ENCODE measurements around the gene INPP5B. TPM values are rescaled to one million over a fixed set of nuclear protein-coding genes. Genes with fewer than 3 reads are reported as not detected.

INPP5B gene
- total and polyA plus RNA-seq, 2 donors from 2014 or later, result 8.4 to 32.9 TPM

- H3K4me1 ChIP-seq (ENCODE audit: control insufficient read depth in 2 of 3, insufficient read depth in 2 of 3, low read depth in 1 of 3, low read length in 3 of 3), result peaks cover 0 to 11% (median 10%) of the 10 kb centered on the region in 3 donors
- FAIRE-seq (no peak), DNase-seq (no peak)
- intact Hi-C loops (cut with DNase I), result no loop called here
- no peaks in the 10 kb centered on the region for H3K27me3 ChIP-seq (ENCODE audit: control insufficient read depth, insufficient read depth, low read length)
- H3K9me3 ChIP-seq (ENCODE audit: control insufficient read depth in 2 of 3, insufficient read depth in 1 of 3, low read length in 3 of 3), result no peaks in the 10 kb centered on the region
- no peak overlapping the region for H3K4me3 ChIP-seq (ENCODE audit: low read length in 3 of 3)
- TF ChIP-seq CTCF (IDR thresholded peaks at IDR 0.05; ENCODE audit: borderline replicate concordance, extremely low read depth, insufficient read depth), result no peak
- H3K36me3 ChIP-seq (ENCODE audit: control insufficient read depth in 2 of 3, insufficient read depth in 3 of 3, low read length in 3 of 3), result no peaks in the 10 kb centered on the region
- H3K27ac ChIP-seq (ENCODE audit: low read depth in 2 of 2, low read length in 2 of 2), result no peak overlapping the region
- H3K9ac ChIP-seq (ENCODE audit: low read length in 3 of 3), result no peak overlapping the region
Measured at GRCh38 chr1:37845049-37845646, 101.7 kb downstream of the INPP5B start.

GRCh38 chr1:37844536-37844935 is 102.3 kb downstream of the INPP5B start:
- Histone ChIP-seq H3K27ac (ENCODE audit: low read depth in 2 of 2, low read length in 2 of 2) (no peak overlapping the region), H3K4me1 (ENCODE audit: control insufficient read depth in 2 of 3, insufficient read depth in 2 of 3, low read depth in 1 of 3, low read length in 3 of 3) (peaks cover 0 to 11% (median 10%) of the 10 kb centered on the region in 3 donors), H3K9ac (ENCODE audit: low read length in 3 of 3) (no peak overlapping the region), H3K4me3 (ENCODE audit: low read length in 3 of 3) (no peak overlapping the region), H3K36me3 (ENCODE audit: control insufficient read depth in 2 of 3, insufficient read depth in 3 of 3, low read length in 3 of 3) (peaks cover 2 to 4% (median 3%) of the 10 kb centered on the region in 3 donors), H3K9me3 (ENCODE audit: control insufficient read depth in 2 of 3, insufficient read depth in 1 of 3, low read length in 3 of 3) (no peaks in the 10 kb centered on the region), H3K27me3 (ENCODE audit: control insufficient read depth, insufficient read depth, low read length) (no peaks in the 10 kb centered on the region)
- FAIRE-seq, result no peak
- peak in 1 of 5 donors; percentile 3 for DNase-seq
- intact Hi-C loops (cut with DNase I), result no loop called here
- no peak for TF ChIP-seq CTCF (IDR thresholded peaks at IDR 0.05; ENCODE audit: borderline replicate concordance, extremely low read depth, insufficient read depth)

DNA sequence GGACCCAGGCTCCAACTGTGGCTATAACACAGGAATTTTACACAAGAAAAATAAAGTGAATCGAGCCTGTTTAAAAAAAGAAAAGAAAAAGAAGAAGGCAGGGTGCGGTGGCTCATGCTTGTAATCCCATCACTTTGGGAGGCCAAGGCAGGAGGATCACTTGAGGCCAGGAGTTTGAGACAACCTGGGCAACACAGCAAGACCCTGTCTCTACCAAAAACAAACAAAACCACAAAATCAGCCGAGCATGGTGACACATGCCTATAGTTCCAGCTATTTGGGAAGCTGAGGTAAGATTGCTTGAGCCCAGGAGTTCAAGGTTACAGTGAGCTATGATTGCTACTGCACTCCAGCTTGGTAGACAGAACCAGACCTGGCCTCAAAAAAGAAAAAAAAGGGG is 105.2 kb downstream of the INPP5B start:
- TF ChIP-seq CTCF (IDR thresholded peaks at IDR 0.05; ENCODE audit: borderline replicate concordance, extremely low read depth, insufficient read depth), result no peak
- Histone ChIP-seq H3K9ac (ENCODE audit: low read length in 3 of 3) (no peak overlapping the region), H3K27me3 (ENCODE audit: control insufficient read depth, insufficient read depth, low read length) (no peaks in the 10 kb centered on the region), H3K36me3 (ENCODE audit: control insufficient read depth in 2 of 3, insufficient read depth in 3 of 3, low read length in 3 of 3) (peaks cover 8 to 18% (median 10%) of the 10 kb centered on the region in 3 donors), H3K4me3 (ENCODE audit: low read length in 3 of 3) (no peak overlapping the region), H3K4me1 (ENCODE audit: control insufficient read depth in 2 of 3, insufficient read depth in 2 of 3, low read depth in 1 of 3, low read length in 3 of 3) (peaks cover 0 to 11% (median 10%) of the 10 kb centered on the region in 3 donors), H3K27ac (ENCODE audit: low read depth in 2 of 2, low read length in 2 of 2) (no peak overlapping the region), H3K9me3 (ENCODE audit: control insufficient read depth in 2 of 3, insufficient read depth in 1 of 3, low read length in 3 of 3) (no peaks in the 10 kb centered on the region)
- FAIRE-seq (no peak), DNase-seq (no peak)
- intact Hi-C loops (cut with DNase I), result no loop called here

- no peaks in the 10 kb centered on the region for H3K27me3 ChIP-seq (ENCODE audit: control insufficient read depth, insufficient read depth, low read length)
- intact Hi-C loops (cut with DNase I), result no loop called here
- H3K36me3 ChIP-seq (ENCODE audit: control insufficient read depth in 2 of 3, insufficient read depth in 3 of 3, low read length in 3 of 3), result peaks cover 10 to 18% (median 10%) of the 10 kb centered on the region in 3 donors
- FAIRE-seq, result no peak
- H3K9ac ChIP-seq (ENCODE audit: low read length in 3 of 3), result no peak overlapping the region
- H3K27ac ChIP-seq (ENCODE audit: low read depth in 2 of 2, low read length in 2 of 2), result no peak overlapping the region
- DNase-seq, result no peak
- H3K4me3 ChIP-seq (ENCODE audit: low read length in 3 of 3), result no peak overlapping the region
- H3K9me3 ChIP-seq (ENCODE audit: control insufficient read depth in 2 of 3, insufficient read depth in 1 of 3, low read length in 3 of 3), result no peaks in the 10 kb centered on the region
- peaks cover 0 to 11% (median 10%) of the 10 kb centered on the region in 3 donors for H3K4me1 ChIP-seq (ENCODE audit: control insufficient read depth in 2 of 3, insufficient read depth in 2 of 3, low read depth in 1 of 3, low read length in 3 of 3)
- no peak for TF ChIP-seq CTCF (IDR thresholded peaks at IDR 0.05; ENCODE audit: borderline replicate concordance, extremely low read depth, insufficient read depth)
Measured at GRCh38 chr1:37840711-37841110, 106.1 kb downstream of the INPP5B start.

Data from kidney (tissue), 14 donors.